H1 (cell line): ENCODE results near the gene BRPF3. TPM values are rescaled to one million over a fixed set of nuclear protein-coding genes. Genes with fewer than 3 reads are reported as not detected.
A peak's percentile ranks its signal among the peaks of the same experiment; 100 is the strongest.

ENCODE experiments used
- CTCF ChIA-PET: fragments of 300-600 bp; sonication (Branson Sonifier 250); formaldehyde crosslinking; loops from one replicate; lab custom pipeline; 2021; ENCODE audit not compliant: partially characterized antibody; lab: Charles Lee
- POLR2A ChIA-PET: fragments of 300-600 bp; sonication (Branson Sonifier 250); formaldehyde crosslinking; loops from one replicate; lab custom pipeline; 2021; ENCODE audit warnings: inconsistent platforms; ENCODE audit not compliant: partially characterized antibody; lab: Charles Lee
- DNase-seq, 2 experiments: peaks; one replicate each; pipeline versions ENCODE4 v3.0.0 to v3.0.0-alpha.2; 2010 to 2022; ENCODE audit warnings: low spot score in 2 of 2, low read depth in 1 of 2, mixed read lengths in 1 of 2
- FAIRE-seq: peaks from 2 replicates; lab custom pipeline; 2011; peaks lifted over from hg19 to GRCh38; lab: Jason Lieb, UNC
- H2AFZ ChIP-seq: 2 replicates; pipeline ENCODE4 v1.8.1; 2012; ENCODE audit warnings: low read length, inconsistent platforms
- H2AK5ac ChIP-seq: 2 replicates; pipeline ENCODE4 v1.6.1; 2013; ENCODE audit warnings: low read depth, low read length
- H2BK120ac ChIP-seq: replicated peaks from 2 replicates; pipeline ENCODE3; 2013; ENCODE audit warnings: low read depth, low read length, inconsistent platforms
- H2BK12ac ChIP-seq: 2 replicates; pipeline ENCODE4 v1.6.1; 2013; ENCODE audit warnings: low read depth, low read length
- H2BK15ac ChIP-seq: 2 replicates; pipeline ENCODE4 v1.6.1; 2013; ENCODE audit warnings: low read length
- H2BK20ac ChIP-seq: 2 replicates; pipeline ENCODE4 v1.6.1; 2013; ENCODE audit warnings: low read length
- H2BK5ac ChIP-seq: 2 replicates; pipeline ENCODE4 v1.6.1; 2013; ENCODE audit warnings: low read depth, low read length
- H3K14ac ChIP-seq: 2 replicates; pipeline ENCODE4 v1.6.1; 2013; ENCODE audit warnings: inconsistent platforms; ENCODE audit not compliant: insufficient read length
- H3K18ac ChIP-seq: 2 replicates; pipeline ENCODE4 v1.6.1; 2013; ENCODE audit warnings: low read length; ENCODE audit errors: extremely low read depth
- H3K23ac ChIP-seq: 2 replicates; pipeline ENCODE4 v1.6.1; 2013; ENCODE audit warnings: inconsistent platforms; ENCODE audit not compliant: insufficient read length
- H3K23me2 ChIP-seq: 2 replicates; pipeline ENCODE4 v1.6.1; 2013; ENCODE audit warnings: low read depth, low read length
- H3K27ac ChIP-seq: 2 replicates; pipeline ENCODE4 v1.6.1; 2011; ENCODE audit warnings: low read depth, low read length, inconsistent platforms
- H3K27me3 ChIP-seq, 4 experiments: replicated peaks in 1 of 4; 1 replicate in 1 of 4; 2 replicates in 3 of 4; pipeline versions ENCODE4 v1.6.1 to v1.8.1; 2011 to 2013; ENCODE audit warnings: low read length in 3 of 4, mild to moderate bottlenecking in 3 of 4, inconsistent platforms in 2 of 4, mixed read lengths in 2 of 4, moderate library complexity in 1 of 4; ENCODE audit not compliant: control insufficient read depth in 3 of 4, insufficient read depth in 3 of 4; ENCODE audit errors: extremely low read depth in 1 of 4
- H3K36me3 ChIP-seq, 4 experiments: 2 replicates each; pipeline versions ENCODE4 v1.6.1 to v1.8.1; 2011 to 2013; ENCODE audit warnings: mild to moderate bottlenecking in 4 of 4, low read length in 3 of 4, moderate library complexity in 2 of 4, control low read depth in 1 of 4, inconsistent platforms in 1 of 4; ENCODE audit not compliant: insufficient read depth in 4 of 4, control insufficient read depth in 2 of 4
- H3K4ac ChIP-seq: replicated peaks from 2 replicates; pipeline ENCODE3; 2013; ENCODE audit warnings: low read length, low read depth, mixed read lengths, inconsistent platforms; ENCODE audit not compliant: insufficient read length
- H3K4me1 ChIP-seq, 4 experiments: replicated peaks in 1 of 4; 1 replicate in 1 of 4; 2 replicates in 3 of 4; pipeline versions ENCODE4 v1.6.1 to v1.8.1; 2011 to 2013; ENCODE audit warnings: low read length in 3 of 4, inconsistent platforms in 2 of 4, mixed read lengths in 1 of 4; ENCODE audit not compliant: insufficient read depth in 4 of 4, control insufficient read depth in 3 of 4
- H3K4me2 ChIP-seq, 2 experiments: 2 replicates each; pipeline versions ENCODE4 v1.6.1 to v1.8.1; 2011 to 2013; ENCODE audit warnings: low read depth in 2 of 2, low read length in 2 of 2, control low read depth in 1 of 2, inconsistent platforms in 1 of 2, mild to moderate bottlenecking in 1 of 2; ENCODE audit not compliant: insufficient read depth in 1 of 2
- H3K4me3 ChIP-seq, 4 experiments: fragments of 200-600, 300-600 bp in 1 of 4; sonication (generic), shearing (Covaris generic), sonication (Bioruptor Twin) in 1 of 4; 2 replicates each; pipeline versions ENCODE4 v1.5.1 to v1.8.1; 2011 to 2016; ENCODE audit warnings: low read length in 4 of 4, low read depth in 3 of 4, control low read depth in 2 of 4, inconsistent platforms in 2 of 4, mild to moderate bottlenecking in 2 of 4, mixed read lengths in 1 of 4, moderate library complexity in 1 of 4; ENCODE audit not compliant: insufficient read depth in 2 of 4; ENCODE audit errors: extremely low read depth in 1 of 4
- H3K56ac ChIP-seq: replicated peaks from 2 replicates; pipeline ENCODE3; 2013; ENCODE audit warnings: low read depth, mild to moderate bottlenecking, mixed read lengths, low read length, inconsistent platforms; ENCODE audit not compliant: insufficient read length
- H3K79me1 ChIP-seq: 2 replicates; pipeline ENCODE4 v1.6.1; 2013; ENCODE audit warnings: low read depth, low read length, control low read depth
- H3K79me2 ChIP-seq, 2 experiments: 2 replicates each; pipeline versions ENCODE4 v1.6.1 to v1.8.1; 2012 to 2013; ENCODE audit warnings: low read length in 2 of 2, mild to moderate bottlenecking in 2 of 2, inconsistent platforms in 1 of 2; ENCODE audit not compliant: insufficient read depth in 2 of 2, control insufficient read depth in 1 of 2
- H3K9ac ChIP-seq, 4 experiments: replicated peaks in 1 of 4; 1 replicate in 1 of 4; 2 replicates in 3 of 4; pipeline versions ENCODE4 v1.6.1 to v1.8.1; 2011 to 2013; ENCODE audit warnings: low read depth in 3 of 4, low read length in 3 of 4, control low read depth in 2 of 4, mild to moderate bottlenecking in 2 of 4, moderate library complexity in 2 of 4, inconsistent platforms in 1 of 4; ENCODE audit errors: extremely low read depth in 1 of 4
- H3K9me3 ChIP-seq, 2 experiments: 2 replicates each; pipeline versions ENCODE4 v1.6.1 to v1.8.1; 2012 to 2013; ENCODE audit warnings: mild to moderate bottlenecking in 2 of 2, moderate library complexity in 2 of 2, control low read depth in 1 of 2, inconsistent platforms in 1 of 2, low read depth in 1 of 2, low read length in 1 of 2, mixed read lengths in 1 of 2; ENCODE audit not compliant: insufficient read depth in 2 of 2
- H4K20me1 ChIP-seq, 2 experiments: replicated peaks in 1 of 2; 2 replicates each; pipeline versions ENCODE3 to v1.8.1; 2011 to 2013; ENCODE audit warnings: inconsistent platforms in 2 of 2, low read length in 2 of 2, mild to moderate bottlenecking in 1 of 2; ENCODE audit not compliant: insufficient read depth in 2 of 2, control insufficient read depth in 1 of 2
- H4K5ac ChIP-seq: 2 replicates; pipeline ENCODE4 v1.6.1; 2013; ENCODE audit warnings: low read length, low read depth, mixed read lengths, inconsistent platforms; ENCODE audit not compliant: insufficient read length
- H4K8ac ChIP-seq: 2 replicates; pipeline ENCODE4 v1.8.0; 2013; ENCODE audit warnings: mild to moderate bottlenecking, moderate library complexity, low read length, inconsistent platforms; ENCODE audit not compliant: insufficient read depth; ENCODE audit errors: extremely low read depth
- H4K91ac ChIP-seq: replicated peaks from 2 replicates; pipeline ENCODE3; 2013; ENCODE audit warnings: low read length, mixed read lengths, inconsistent platforms; ENCODE audit not compliant: insufficient read length
- FOSL1 ChIP-seq: IDR thresholded peaks from 2 replicates; pipeline ENCODE4 v1.6.1; 2011; ENCODE audit warnings: mild to moderate bottlenecking, low read depth, low read length, moderate library complexity; ENCODE audit not compliant: insufficient read depth
- POLR2A ChIP-seq, 2 experiments: IDR thresholded peaks; 1 replicate in 1 of 2; 2 replicates in 1 of 2; pipeline ENCODE4 v1.6.1; 2011; ENCODE audit warnings: low read depth in 2 of 2, low read length in 2 of 2, mild to moderate bottlenecking in 2 of 2; ENCODE audit errors: control extremely low read depth in 1 of 2
- SRF ChIP-seq: IDR thresholded peaks from 2 replicates; pipeline ENCODE4 v1.6.1; 2011; ENCODE audit warnings: mild to moderate bottlenecking, low read depth, low read length, moderate library complexity
- polyA plus RNA-seq, 7 experiments: library from polyadenylated mRNA; depleted of rRNA in 3 of 7; stranded (reverse) in 5 of 7; unstranded in 2 of 7; fragments of >200 nt in 5 of 7; fragments of 200-250 nt in 2 of 7; gene quantifications; 1 replicate in 5 of 7; 2 replicates in 1 of 7; 4 replicates in 1 of 7; pipeline versions ENCODE4 v1.2.1 to v1.2.3, GENCODE V29; 2011 to 2013; ENCODE audit warnings: missing spikeins in 2 of 7, mixed read lengths in 2 of 7
- total RNA-seq: library from RNA; stranded (reverse); fragmentation: NEBNext Ultra II Directional; extraction: Animal tissue kit (Norgen Biotek cat#: 25700); gene quantifications from 2 replicates; pipeline ENCODE4 v1.2.1, GENCODE V29; 2021
- TF ChIP-seq, protein P1 (sequence below), 3 experiments: IDR thresholded peaks; 1 replicate in 2 of 3; 2 replicates in 1 of 3; pipeline versions ENCODE4 v1.5.1 to v1.6.1; 2011; ENCODE audit warnings: low read length in 3 of 3, mild to moderate bottlenecking in 3 of 3, inconsistent platforms in 2 of 3, low read depth in 1 of 3, moderate library complexity in 1 of 3; ENCODE audit not compliant: insufficient read depth in 1 of 3; ENCODE audit errors: control extremely low read depth in 1 of 3

BRPF3 gene
- total and polyA plus RNA-seq, 2 of the 8 experiments (the other 6 are each of a cell fraction or from before 2014, with no cell fraction given): 26.0 to 37.5 TPM

DNA sequence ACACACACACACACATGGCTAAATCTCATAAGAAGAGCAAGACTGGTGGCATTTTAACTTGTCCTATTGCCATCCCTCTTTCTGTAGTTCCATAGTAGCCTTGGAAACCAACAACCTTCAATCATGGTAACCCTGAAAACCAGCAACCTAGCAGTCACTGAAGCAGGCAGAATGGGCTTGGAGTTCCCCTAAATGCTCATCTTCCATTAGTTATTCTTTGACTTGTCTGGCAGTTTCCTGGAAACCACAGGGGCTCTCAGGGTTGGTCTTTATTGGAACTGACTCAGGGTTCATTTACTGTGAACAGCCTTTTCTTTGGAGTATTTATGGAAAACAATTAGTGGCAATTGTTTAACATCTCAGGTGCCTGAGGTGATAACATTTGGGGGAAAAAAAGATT is 19.4 kb upstream of the BRPF3 start:
- FAIRE-seq (peak; percentile 36), DNase-seq (no peak)
- Histone ChIP-seq H3K9ac (no peak overlapping the region), H4K8ac (no peak overlapping the region), H3K4me2 (no peak overlapping the region), H3K79me1 (no peaks in the 10 kb centered on the region), H2AFZ (no peak overlapping the region), H3K4ac (no peak overlapping the region), H3K79me2 (no peaks in the 10 kb centered on the region), H2BK15ac (no peak overlapping the region), H3K14ac (no peak overlapping the region), H3K23ac (no peak overlapping the region), H2BK12ac (no peak overlapping the region), H3K36me3 (no peaks in the 10 kb centered on the region), H3K56ac (no peak overlapping the region), H2BK20ac (no peak overlapping the region), H4K5ac (no peak overlapping the region), H3K18ac (no peak overlapping the region), H3K27ac (no peak overlapping the region), H3K9me3 (peaks cover 3 to 7% of the 10 kb centered on the region in 2 experiments; a peak in 3 of 4 replicates), H2BK5ac (no peak overlapping the region), H4K20me1 (no peaks in the 10 kb centered on the region), H3K4me1 (no peaks in the 10 kb centered on the region), H2AK5ac (no peak overlapping the region), H4K91ac (no peak overlapping the region), H3K4me3 (no peak overlapping the region), H3K23me2 (no peaks in the 10 kb centered on the region), H3K27me3 (no peaks in the 10 kb centered on the region), H2BK120ac (no peak overlapping the region)
- CTCF ChIA-PET: no interaction called here
- POLR2A ChIA-PET: interaction anchor here (0.9 kb wide), 1 partner anchor 14 kb away, joined by 3 read pairs; no protein-coding TSS in a partner anchor
- TF ChIP-seq POLR2A (IDR thresholded peaks at IDR 0.05; ENCODE audit: control extremely low read depth in 1 of 2, low read depth in 2 of 2, low read length in 2 of 2) (no peak), FOSL1 (no peak), SRF (no peak)
- TF ChIP-seq, protein P1, sequence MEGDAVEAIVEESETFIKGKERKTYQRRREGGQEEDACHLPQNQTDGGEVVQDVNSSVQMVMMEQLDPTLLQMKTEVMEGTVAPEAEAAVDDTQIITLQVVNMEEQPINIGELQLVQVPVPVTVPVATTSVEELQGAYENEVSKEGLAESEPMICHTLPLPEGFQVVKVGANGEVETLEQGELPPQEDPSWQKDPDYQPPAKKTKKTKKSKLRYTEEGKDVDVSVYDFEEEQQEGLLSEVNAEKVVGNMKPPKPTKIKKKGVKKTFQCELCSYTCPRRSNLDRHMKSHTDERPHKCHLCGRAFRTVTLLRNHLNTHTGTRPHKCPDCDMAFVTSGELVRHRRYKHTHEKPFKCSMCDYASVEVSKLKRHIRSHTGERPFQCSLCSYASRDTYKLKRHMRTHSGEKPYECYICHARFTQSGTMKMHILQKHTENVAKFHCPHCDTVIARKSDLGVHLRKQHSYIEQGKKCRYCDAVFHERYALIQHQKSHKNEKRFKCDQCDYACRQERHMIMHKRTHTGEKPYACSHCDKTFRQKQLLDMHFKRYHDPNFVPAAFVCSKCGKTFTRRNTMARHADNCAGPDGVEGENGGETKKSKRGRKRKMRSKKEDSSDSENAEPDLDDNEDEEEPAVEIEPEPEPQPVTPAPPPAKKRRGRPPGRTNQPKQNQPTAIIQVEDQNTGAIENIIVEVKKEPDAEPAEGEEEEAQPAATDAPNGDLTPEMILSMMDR (IDR thresholded peaks at IDR 0.05; ENCODE audit: control extremely low read depth in 1 of 3, insufficient read depth in 1 of 3, low read depth in 1 of 3, low read length in 3 of 3): no peak
